Measurements from ENCODE around the gene IFIT3. TPM values are rescaled to one million over a fixed set of nuclear protein-coding genes. Genes with fewer than 3 reads are reported as not detected.

IFIT3 gene
- total and polyA plus RNA-seq, 10 donors: 7.7 to 44.5 (median 24.6) TPM

DNA sequence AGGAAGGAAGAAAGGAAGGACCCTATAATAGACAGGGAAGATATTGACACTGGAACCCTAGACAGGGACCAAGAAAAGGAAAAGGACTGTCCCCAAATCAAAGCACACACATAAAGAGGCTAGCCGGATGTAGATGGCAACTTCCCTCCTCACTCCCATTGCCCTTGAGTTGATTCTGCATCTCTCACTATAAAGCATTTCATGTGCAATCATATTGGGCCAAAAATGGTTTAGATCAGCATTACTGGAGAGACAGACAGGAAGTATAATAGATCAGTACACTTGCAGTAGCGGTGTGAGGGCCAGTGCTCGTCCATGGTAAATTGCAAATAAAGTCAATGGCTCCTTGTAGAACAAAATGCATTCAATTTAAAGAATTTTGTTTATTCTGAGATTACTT, 8.4 kb downstream of the IFIT3 start:
- no peaks in the 10 kb centered on the region for H3K9me3 ChIP-seq
- 64 to 83% (median 72%) methylated on average over 3 of the region's 3 CpGs for WGBS, 5 donors
- H3K27me3 ChIP-seq (replicated peaks in 1 of 7): no peaks in the 10 kb centered on the region
- H3K4me3 ChIP-seq: no peak overlapping the region
- H3K27ac ChIP-seq: peak overlapping the region in 3 of 8 donors; percentile 23 to 36 (median 26)
- peaks cover 24 to 67% (median 57%) of the 10 kb centered on the region in 6 donors for H3K4me1 ChIP-seq
- intact Hi-C loops (cut with DNase I; ENCODE audit: low total_unique reads): no loop called here
- DNase-seq: no peak
- peaks cover 0 to 46% (median 23%) of the 10 kb centered on the region in 6 donors for H3K36me3 ChIP-seq
- TF ChIP-seq POLR2A (IDR thresholded peaks at IDR 0.05) (no peak), POLR2AphosphoS5 (IDR thresholded peaks at IDR 0.05) (peak in 1 of 3 donors; percentile 36)
- TF ChIP-seq, protein P1, sequence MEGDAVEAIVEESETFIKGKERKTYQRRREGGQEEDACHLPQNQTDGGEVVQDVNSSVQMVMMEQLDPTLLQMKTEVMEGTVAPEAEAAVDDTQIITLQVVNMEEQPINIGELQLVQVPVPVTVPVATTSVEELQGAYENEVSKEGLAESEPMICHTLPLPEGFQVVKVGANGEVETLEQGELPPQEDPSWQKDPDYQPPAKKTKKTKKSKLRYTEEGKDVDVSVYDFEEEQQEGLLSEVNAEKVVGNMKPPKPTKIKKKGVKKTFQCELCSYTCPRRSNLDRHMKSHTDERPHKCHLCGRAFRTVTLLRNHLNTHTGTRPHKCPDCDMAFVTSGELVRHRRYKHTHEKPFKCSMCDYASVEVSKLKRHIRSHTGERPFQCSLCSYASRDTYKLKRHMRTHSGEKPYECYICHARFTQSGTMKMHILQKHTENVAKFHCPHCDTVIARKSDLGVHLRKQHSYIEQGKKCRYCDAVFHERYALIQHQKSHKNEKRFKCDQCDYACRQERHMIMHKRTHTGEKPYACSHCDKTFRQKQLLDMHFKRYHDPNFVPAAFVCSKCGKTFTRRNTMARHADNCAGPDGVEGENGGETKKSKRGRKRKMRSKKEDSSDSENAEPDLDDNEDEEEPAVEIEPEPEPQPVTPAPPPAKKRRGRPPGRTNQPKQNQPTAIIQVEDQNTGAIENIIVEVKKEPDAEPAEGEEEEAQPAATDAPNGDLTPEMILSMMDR (IDR thresholded peaks at IDR 0.05 in 8 of 11, conservative IDR thresholded peaks at IDR 0.05 in 3 of 11): no peak

DNA sequence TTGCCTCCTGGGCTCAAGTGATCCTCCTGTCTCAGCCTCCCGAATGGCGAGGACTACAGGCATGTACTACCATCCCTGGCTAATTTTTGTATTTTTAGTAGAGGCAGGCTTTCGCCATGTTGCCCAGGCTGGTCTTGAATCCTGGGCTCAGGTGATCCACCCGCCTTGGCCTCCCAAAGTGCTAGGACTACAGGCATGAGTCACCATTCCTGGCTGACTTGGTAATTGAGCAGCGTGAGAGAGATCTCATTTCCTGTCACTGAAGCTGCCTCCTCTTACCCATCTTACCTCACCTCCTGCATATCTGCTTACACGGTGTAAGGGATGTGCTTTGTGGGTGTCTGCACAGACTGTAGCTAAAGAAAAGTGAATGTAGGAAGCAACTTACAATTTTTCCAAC, 9.7 kb downstream of the IFIT3 start:
- intact Hi-C loops (cut with DNase I; ENCODE audit: low total_unique reads): no loop called here
- WGBS, 5 donors: 74 to 81% (median 78%) methylated on average over 6 of the region's 6 CpGs
- Histone ChIP-seq H3K27me3 (replicated peaks in 1 of 7) (no peaks in the 10 kb centered on the region), H3K4me1 (peaks cover 24 to 54% (median 45%) of the 10 kb centered on the region in 6 donors), H3K27ac (peak overlapping the region in 1 of 8 donors; percentile 37), H3K4me3 (no peak overlapping the region), H3K36me3 (peaks cover 0 to 56% (median 23%) of the 10 kb centered on the region in 6 donors), H3K9me3 (no peaks in the 10 kb centered on the region)
- no peak for DNase-seq
- TF ChIP-seq, protein P1 (IDR thresholded peaks at IDR 0.05 in 8 of 11, conservative IDR thresholded peaks at IDR 0.05 in 3 of 11): no peak
- TF ChIP-seq POLR2A (IDR thresholded peaks at IDR 0.05) (no peak), POLR2AphosphoS5 (IDR thresholded peaks at IDR 0.05) (no peak)

DNA sequence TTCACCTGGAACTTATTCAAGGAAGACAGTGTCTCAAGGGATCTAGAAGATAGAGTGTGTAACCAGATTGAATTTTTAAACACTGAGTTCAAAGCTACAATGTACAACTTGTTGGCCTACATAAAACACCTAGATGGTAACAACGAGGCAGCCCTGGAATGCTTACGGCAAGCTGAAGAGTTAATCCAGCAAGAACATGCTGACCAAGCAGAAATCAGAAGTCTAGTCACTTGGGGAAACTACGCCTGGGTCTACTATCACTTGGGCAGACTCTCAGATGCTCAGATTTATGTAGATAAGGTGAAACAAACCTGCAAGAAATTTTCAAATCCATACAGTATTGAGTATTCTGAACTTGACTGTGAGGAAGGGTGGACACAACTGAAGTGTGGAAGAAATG, 10.9 kb downstream of the IFIT3 start:
- peaks cover 0 to 56% (median 23%) of the 10 kb centered on the region in 6 donors for H3K36me3 ChIP-seq
- H3K4me1 ChIP-seq: peaks cover 15 to 42% (median 32%) of the 10 kb centered on the region in 6 donors
- DNase-seq: no peak
- no peak overlapping the region for H3K27ac ChIP-seq
- no peaks in the 10 kb centered on the region for H3K9me3 ChIP-seq
- TF ChIP-seq POLR2A (IDR thresholded peaks at IDR 0.05) (no peak), POLR2AphosphoS5 (IDR thresholded peaks at IDR 0.05) (no peak)
- TF ChIP-seq, protein P1 (IDR thresholded peaks at IDR 0.05 in 8 of 11, conservative IDR thresholded peaks at IDR 0.05 in 3 of 11): no peak
- WGBS, 5 donors: 93 to 98% (median 95%) methylated on average over 3 of the region's 3 CpGs
- intact Hi-C loops (cut with DNase I; ENCODE audit: low total_unique reads): no loop called here
- no peak overlapping the region for H3K4me3 ChIP-seq
- no peaks in the 10 kb centered on the region for H3K27me3 ChIP-seq (replicated peaks in 1 of 7)

DNA sequence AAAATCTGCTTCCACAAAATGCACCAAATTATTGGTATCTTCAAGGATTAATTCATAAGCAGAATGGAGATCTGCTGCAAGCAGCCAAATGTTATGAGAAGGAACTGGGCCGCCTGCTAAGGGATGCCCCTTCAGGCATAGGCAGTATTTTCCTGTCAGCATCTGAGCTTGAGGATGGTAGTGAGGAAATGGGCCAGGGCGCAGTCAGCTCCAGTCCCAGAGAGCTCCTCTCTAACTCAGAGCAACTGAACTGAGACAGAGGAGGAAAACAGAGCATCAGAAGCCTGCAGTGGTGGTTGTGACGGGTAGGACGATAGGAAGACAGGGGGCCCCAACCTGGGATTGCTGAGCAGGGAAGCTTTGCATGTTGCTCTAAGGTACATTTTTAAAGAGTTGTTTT, 12.1 kb downstream of the IFIT3 start:
- intact Hi-C loops (cut with DNase I; ENCODE audit: low total_unique reads): no loop called here
- H3K9me3 ChIP-seq: no peaks in the 10 kb centered on the region
- H3K27ac ChIP-seq: no peak overlapping the region
- DNase-seq: no peak
- no peak overlapping the region for H3K4me3 ChIP-seq
- TF ChIP-seq POLR2AphosphoS5 (IDR thresholded peaks at IDR 0.05): no peak
- no peak for TF ChIP-seq POLR2A (IDR thresholded peaks at IDR 0.05)
- TF ChIP-seq, protein P1 (IDR thresholded peaks at IDR 0.05 in 8 of 11, conservative IDR thresholded peaks at IDR 0.05 in 3 of 11): no peak
- H3K27me3 ChIP-seq (replicated peaks in 1 of 7): no peaks in the 10 kb centered on the region
- H3K36me3 ChIP-seq: peaks cover 0 to 56% (median 23%) of the 10 kb centered on the region in 6 donors
- WGBS, 5 donors: 90 to 98% (median 93%) methylated on average over 3 to 4 of the region's 4 CpGs
- peaks cover 3 to 30% (median 21%) of the 10 kb centered on the region in 6 donors for H3K4me1 ChIP-seq
